K562 (cell line): Measurements from ENCODE around the gene POLR2L. TPM values are rescaled to one million over a fixed set of nuclear protein-coding genes. Genes with fewer than 3 reads are reported as not detected.

Experiments used
- BCOR ChIP-seq: fragments of 450-650 bp; IDR thresholded peaks from 2 replicates; pipeline ENCODE4 v1.6.1; 2016
- CBFB ChIP-seq: sonication (generic); formaldehyde crosslinking; IDR thresholded peaks from 2 replicates; pipeline ENCODE4 v1.4.0; 2020; ENCODE audit warnings: mild to moderate bottlenecking, missing genetic modification reagents
- ETV1 ChIP-seq: fragments of 450-650 bp; conservative IDR thresholded peaks from 2 replicates; pipeline ENCODE4 v1.6.1; 2016; ENCODE audit warnings: missing genetic modification characterization, control low read depth, low read depth, missing compliant biosample characterization
- ID3 ChIP-seq, 2 experiments: fragments of 250-450 bp in 1 of 2; fragments of 450-650 bp in 1 of 2; sonication (Bioruptor Pico) in 1 of 2; IDR thresholded peaks; 2 replicates each; pipeline versions ENCODE4 v1.6.1 to v1.8.0; 2016 to 2021; ENCODE audit warnings: mild to moderate bottlenecking in 2 of 2, moderate library complexity in 2 of 2, missing compliant biosample characterization in 1 of 2, missing genetic modification characterization in 1 of 2
- ILK ChIP-seq: fragments of 450-650 bp; IDR thresholded peaks from 2 replicates; pipeline ENCODE4 v1.6.1; 2016; ENCODE audit warnings: missing genetic modification characterization, low read depth, mild to moderate bottlenecking, missing compliant biosample characterization, moderate library complexity, borderline replicate concordance
- JUND ChIP-seq, 2 experiments: IDR thresholded peaks; 2 replicates in 1 of 2; 3 replicates in 1 of 2; pipeline ENCODE4 v1.6.1; 2011; ENCODE audit warnings: borderline replicate concordance in 2 of 2, low read depth in 2 of 2, low read length in 2 of 2, improper control_type of control experiment in 1 of 2, missing biosample characterization in 1 of 2, missing genetic modification characterization in 1 of 2, missing genetic modification reagents in 1 of 2
- KLF13 ChIP-seq: fragments of 450-650 bp; IDR thresholded peaks from 2 replicates; pipeline ENCODE4 v1.6.1; 2016; ENCODE audit warnings: missing genetic modification characterization, low read depth, mild to moderate bottlenecking, missing compliant biosample characterization, moderate library complexity, borderline replicate concordance
- NR3C1 ChIP-seq: sonication (generic); formaldehyde crosslinking; IDR thresholded peaks from 2 replicates; pipeline ENCODE4 v1.8.1; 2022; ENCODE audit warnings: missing genetic modification reagents
- PRDM10 ChIP-seq: fragments of 450-650 bp; IDR thresholded peaks from 2 replicates; pipeline ENCODE4 v1.6.1; 2018; ENCODE audit not compliant: partially characterized antibody
- RB1 ChIP-seq: fragments of 450-650 bp; IDR thresholded peaks from 2 replicates; pipeline ENCODE4 v1.6.1; 2017; ENCODE audit warnings: low read depth, mild to moderate bottlenecking
- RBM39 ChIP-seq: fragments of 200-400 bp; formaldehyde crosslinking; optimal IDR thresholded peaks from 2 replicates; pipeline ENCODE3; 2018; ENCODE audit warnings: low read depth, low read length
- SETDB1 ChIP-seq: IDR thresholded peaks from one replicate; pipeline ENCODE4 v1.6.1; 2012; ENCODE audit warnings: low read length, control low read depth, inconsistent platforms
- THAP12 ChIP-seq: fragments of 250-450 bp; sonication (Bioruptor Pico); IDR thresholded peaks from 2 replicates; pipeline ENCODE4 v1.9.0; 2021; ENCODE audit warnings: mild to moderate bottlenecking, inconsistent platforms
- ZFP91 ChIP-seq: sonication (generic); formaldehyde crosslinking; IDR thresholded peaks from 2 replicates; pipeline ENCODE4 v1.8.0; 2022; ENCODE audit warnings: mild to moderate bottlenecking, missing genetic modification reagents
- ZNF224 ChIP-seq: sonication (generic); formaldehyde crosslinking; IDR thresholded peaks from 2 replicates; pipeline ENCODE4 v1.8.0; 2022; ENCODE audit warnings: mild to moderate bottlenecking, missing genetic modification reagents
- ZNF586 ChIP-seq: fragments of 450-650 bp; formaldehyde crosslinking; conservative IDR thresholded peaks from 2 replicates; pipeline ENCODE4 v1.4.0; 2020; ENCODE audit warnings: mild to moderate bottlenecking, moderate library complexity
- ZNF699 ChIP-seq: fragments of 250-450 bp; sonication (Bioruptor Pico); IDR thresholded peaks from 2 replicates; pipeline ENCODE4 v1.8.0; 2021; ENCODE audit warnings: mild to moderate bottlenecking, moderate library complexity; ENCODE audit not compliant: insufficient replicate concordance
- ZNF764 ChIP-seq: fragments of 250-450 bp; sonication (Bioruptor Pico); IDR thresholded peaks from 2 replicates; pipeline ENCODE4 v1.4.0; 2020; ENCODE audit warnings: low read depth, mild to moderate bottlenecking, moderate library complexity
- polyA plus RNA-seq, 8 experiments: library from polyadenylated mRNA; depleted of rRNA in 4 of 8; stranded (reverse) in 5 of 8; unstranded in 3 of 8; fragments of >200 nt; fragmentation: Nextera tagmentation in 2 of 8; fragmentation: Illumina TruSeq in 1 of 8; extraction: Ambion mirVana in 2 of 8; extraction: Trizol in 1 of 8; gene quantifications; 2 replicates each; pipeline versions ENCODE4 v1.2.1 to v1.2.3, GENCODE V29; 2011 to 2014; ENCODE audit warnings: inconsistent platforms in 1 of 8, missing spikeins in 1 of 8
- total RNA-seq, 7 experiments: library from RNA; depleted of rRNA in 6 of 7; stranded (reverse); fragments of >200 nt in 6 of 7; fragmentation: Illumina TruSeq in 2 of 7; extraction: Trizol in 2 of 7; gene quantifications; 2 replicates each; pipeline versions ENCODE4 v1.2.1 to v1.2.3, GENCODE V29; 2011 to 2021; ENCODE audit warnings: low replicate concordance in 1 of 7

POLR2L gene
- total and polyA plus RNA-seq, 9 of the 15 experiments (the other 6 are each of a cell fraction or from before 2014, with no cell fraction given): 38.3 to 688 (median 108) TPM

GRCh38 chr11:808427-809286 is 33.7 kb downstream of the POLR2L start (continued):
- TF ChIP-seq ID3 (CRISPR knock-in tag; IDR thresholded peaks at IDR 0.05) (no peak), ID3 (tag; IDR thresholded peaks at IDR 0.05) (no peak), PRDM10 (peak; percentile 5), ZFP91 (CRISPR knock-in tag) (no peak), NR3C1 (no peak), KLF13 (tag) (peak; percentile 25; the same call in 1 of the 2 replicates), RB1 (no peak), CBFB (CRISPR knock-in tag) (no peak), ILK (tag) (no peak), ZNF699 (CRISPR knock-in tag) (no peak), ZNF764 (CRISPR knock-in tag) (no peak), BCOR (peak; percentile 50; the same call in 1 of the 2 replicates), ETV1 (peak; percentile 30; the same call in 1 of the 2 replicates), SETDB1 (no peak), JUND (IDR thresholded peaks at IDR 0.05; ENCODE audit: borderline replicate concordance, low read depth, low read length) (no peak), JUND (tag; IDR thresholded peaks at IDR 0.05; ENCODE audit: borderline replicate concordance, low read depth, low read length) (no peak), THAP12 (CRISPR knock-in tag) (no peak; the same call in 1 of the 2 replicates), ZNF586 (no peak), ZNF224 (CRISPR knock-in tag) (no peak), RBM39 (no peak)
